T-helper 1 cell treated with Interleukin-12 subunit alpha and Interleukin-12 subunit beta and Interleukin-4 antibody, amounts not matched to agents 30 ng/mL and 1 ng/mL, for 36 hours (primary cell): Measurements from ENCODE around the gene SMARCD3. TPM values are rescaled to one million over a fixed set of nuclear protein-coding genes. Genes with fewer than 3 reads are reported as not detected.

Experiments
- intact Hi-C: fragments of 100-400 bp; cut with micrococcal nuclease; formaldehyde crosslinking; loops from one replicate; pipeline ENCODE4 v1.15.1; 2024
- total RNA-seq: library from RNA; stranded (reverse); gene quantifications from 2 replicates; pipeline ENCODE4 v1.2.3, GENCODE V29; 2022

SMARCD3 gene
- total RNA-seq, 1 donor from 2014 or later = 4.0 TPM

DNA sequence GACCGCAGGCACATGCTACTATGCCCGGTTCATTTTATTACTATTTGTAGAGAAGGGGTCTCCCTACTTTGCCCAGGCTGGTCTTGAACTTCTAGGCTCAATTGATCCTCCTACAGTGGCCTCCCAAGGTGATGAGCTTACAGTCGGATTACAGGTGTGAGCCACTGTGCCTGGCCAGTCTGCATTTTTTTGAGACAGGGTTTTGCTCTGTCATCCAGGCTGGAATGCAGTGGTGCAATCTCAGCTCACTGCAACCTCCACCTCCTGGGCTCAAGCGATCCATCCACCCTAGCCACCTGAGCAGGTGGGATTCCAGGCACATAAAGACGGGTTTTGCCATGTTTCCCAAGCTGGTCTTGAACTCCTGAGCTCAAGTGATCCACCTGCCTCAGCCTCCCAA, 35.9 kb downstream of the SMARCD3 start:
- intact Hi-C loops = no loop called here

DNA sequence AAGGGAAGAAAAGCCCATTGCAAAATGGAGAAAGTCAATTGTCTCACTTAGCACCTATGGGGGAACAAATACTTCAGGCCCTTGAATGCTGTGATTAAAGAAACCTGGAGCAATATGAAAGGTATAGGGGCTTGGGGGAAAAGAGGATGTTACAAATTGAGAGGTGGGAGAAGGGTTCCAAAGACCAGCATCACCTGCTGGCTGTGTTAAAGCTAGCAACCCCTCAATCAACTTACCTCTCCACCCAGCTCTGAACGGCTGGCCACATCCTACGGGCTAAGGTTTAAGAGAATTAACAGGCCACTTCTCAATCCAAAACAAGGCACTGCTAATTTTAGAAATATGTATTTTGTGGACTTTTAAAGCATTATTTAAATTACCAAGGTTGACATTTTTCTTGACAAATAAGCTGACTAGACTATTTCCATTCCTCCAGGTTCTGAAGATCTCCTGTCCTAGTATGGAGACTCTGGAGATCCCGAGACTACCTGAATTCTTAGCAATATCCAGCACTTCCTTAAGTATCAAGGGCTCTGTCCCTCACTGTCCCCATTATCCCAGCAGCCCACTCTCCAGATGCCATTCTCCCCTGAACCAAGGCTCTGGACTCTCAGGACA, 37.2 kb downstream of the SMARCD3 start:
- intact Hi-C loops = no loop called here

DNA sequence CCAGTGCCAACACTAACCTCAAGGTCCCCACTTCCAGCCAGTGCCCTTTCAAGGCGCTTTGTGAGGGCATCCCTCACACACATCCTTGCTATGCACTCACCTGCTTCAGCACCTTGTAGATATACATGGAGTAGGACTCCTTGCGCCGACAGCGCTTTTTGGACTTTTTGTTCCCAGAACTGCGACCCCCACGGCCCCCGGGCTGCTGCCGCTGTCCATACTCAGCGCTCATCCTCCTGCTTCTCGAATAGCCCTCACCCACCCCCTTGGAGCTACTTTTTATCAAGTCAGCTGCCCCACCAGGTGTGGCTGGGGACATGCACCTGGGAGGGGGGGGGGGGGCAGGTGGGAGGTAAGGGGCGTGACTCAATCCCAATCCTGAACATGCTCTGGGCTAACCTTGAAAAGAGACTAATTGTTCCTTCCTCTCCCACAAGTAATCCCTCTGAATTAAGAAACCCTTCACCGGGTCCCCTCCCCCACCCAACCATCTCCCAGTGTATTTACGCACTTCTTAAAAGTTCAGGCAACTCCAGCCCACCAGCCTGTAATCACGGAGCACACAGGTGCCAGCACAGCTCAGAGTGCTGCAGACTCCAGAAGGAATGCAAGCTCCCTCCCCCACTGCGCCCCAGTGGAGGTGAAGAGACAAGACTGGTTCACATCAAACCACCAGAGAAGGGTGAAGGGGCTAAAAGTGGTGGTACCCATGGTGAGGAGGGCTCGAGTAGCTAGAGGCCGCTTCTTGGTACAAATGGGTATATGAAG, 38.2 kb downstream of the SMARCD3 start, which contains the start of gene H2BK1:
H2BK1 (minus strand) TSS at position 402 of the 768 bp plus-strand sequence; CDS start at position 232, 170 bp downstream.
- intact Hi-C loops = no loop called here

DNA sequence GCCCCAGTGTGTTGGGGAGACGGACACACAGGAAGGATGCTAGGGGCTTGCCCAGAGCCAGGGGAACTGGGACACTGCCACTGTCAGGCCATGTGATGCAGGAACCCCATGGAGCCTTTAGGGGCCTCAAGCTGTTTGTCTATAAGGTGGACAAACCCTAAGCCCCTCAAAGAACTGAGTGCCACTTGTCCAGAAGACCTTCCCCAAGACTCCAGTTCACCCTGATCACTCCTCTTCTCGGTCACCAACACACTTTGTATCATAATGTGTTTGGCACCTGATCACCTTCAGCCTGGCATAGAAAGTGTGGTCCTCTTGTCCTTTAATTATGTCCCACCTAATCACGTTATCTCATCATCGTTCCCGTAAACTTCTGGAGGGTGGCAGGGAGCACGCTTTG, 38.9 kb downstream of the SMARCD3 start:
- intact Hi-C loops = no loop called here

GRCh38 chr7:151208253-151208862, 40.1 kb downstream of the SMARCD3 start:
- intact Hi-C loops = no loop called here

GRCh38 chr7:151207804-151208203, 40.7 kb downstream of the SMARCD3 start:
- intact Hi-C loops = no loop called here

DNA sequence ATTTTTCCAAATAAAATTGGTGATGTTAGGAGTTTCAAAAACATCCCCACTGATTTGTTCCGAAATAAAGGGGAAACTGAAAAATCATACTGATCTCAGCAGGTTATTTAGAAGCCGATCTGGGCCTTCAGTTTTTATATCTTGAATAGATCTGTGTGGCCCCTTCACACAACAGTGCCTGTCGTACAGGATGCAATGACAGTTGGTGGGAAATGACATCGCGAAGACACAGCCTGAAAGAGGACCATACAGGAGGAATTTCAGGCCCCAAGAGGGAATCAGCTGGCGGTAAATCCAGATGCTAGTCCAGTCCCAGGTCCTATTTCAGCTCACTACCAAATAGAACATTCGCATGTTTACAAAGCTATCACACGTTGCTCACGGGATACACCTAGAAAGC, 41.2 kb downstream of the SMARCD3 start:
- intact Hi-C loops = no loop called here

GRCh38 chr7:151206914-151207313, 41.6 kb downstream of the SMARCD3 start:
- intact Hi-C loops = no loop called here

DNA sequence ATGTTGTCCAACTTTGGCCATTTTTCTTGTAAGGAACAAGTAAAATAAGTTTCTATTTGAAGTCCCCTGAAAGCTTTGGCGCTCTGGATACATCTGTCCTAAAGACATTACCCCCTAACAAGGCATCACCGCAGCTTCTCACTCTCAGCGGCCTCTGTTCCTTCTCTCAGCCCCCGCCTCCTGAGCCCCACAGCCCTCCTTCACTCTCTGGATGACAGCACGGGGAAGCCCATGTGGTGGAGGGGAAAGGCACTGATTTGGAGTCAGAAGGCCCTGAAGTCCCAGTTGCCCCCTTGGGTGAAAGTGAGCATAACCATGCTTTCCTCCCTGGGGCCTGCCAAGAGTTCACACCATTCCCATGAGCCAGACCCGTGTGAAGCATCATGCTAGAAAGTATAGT, 42.8 kb downstream of the SMARCD3 start:
- intact Hi-C loops = no loop called here

GRCh38 chr7:151204383-151205032, 44.0 kb downstream of the SMARCD3 start:
- intact Hi-C loops = no loop called here

DNA sequence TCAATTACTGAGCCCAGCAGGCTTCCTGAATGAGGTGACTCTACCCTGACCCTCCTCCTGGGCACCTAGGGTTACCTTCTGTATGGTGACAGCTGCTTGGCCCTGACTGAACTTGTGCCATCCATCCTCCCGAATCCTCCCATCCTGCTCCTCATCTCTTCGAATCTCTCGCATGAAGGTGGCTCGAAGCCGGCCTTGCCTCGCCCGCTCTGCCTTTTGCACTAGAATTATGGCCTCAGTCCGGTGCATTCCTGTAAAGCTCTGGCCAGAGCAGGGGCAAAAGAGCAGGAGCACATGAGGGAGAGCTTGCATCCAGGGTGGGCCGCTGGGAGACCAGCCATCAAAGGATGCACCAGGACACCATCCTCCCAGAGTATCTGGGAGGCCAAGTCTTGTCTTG, 45.7 kb downstream of the SMARCD3 start:
- intact Hi-C loops = no loop called here

DNA sequence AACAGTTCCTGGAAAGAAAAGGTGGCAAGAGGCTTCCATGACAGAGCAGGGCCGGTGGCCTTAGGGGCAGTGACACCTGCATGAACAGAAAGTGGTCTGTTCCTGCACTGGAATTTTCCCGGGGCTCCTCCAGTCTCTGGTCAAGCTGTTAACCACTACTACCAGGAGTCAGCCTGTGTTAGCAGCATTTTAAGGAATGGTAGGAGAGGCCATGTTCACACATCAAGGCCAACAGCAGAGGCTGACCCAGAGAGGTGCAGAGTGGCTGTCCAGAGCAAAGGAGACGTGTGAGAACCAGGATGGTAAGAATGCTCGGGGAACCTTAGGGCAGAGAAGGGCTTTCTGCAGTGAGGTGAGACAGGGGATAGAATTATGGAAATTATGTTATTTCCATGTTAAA, 46.7 kb downstream of the SMARCD3 start:
- intact Hi-C loops = no loop called here

DNA sequence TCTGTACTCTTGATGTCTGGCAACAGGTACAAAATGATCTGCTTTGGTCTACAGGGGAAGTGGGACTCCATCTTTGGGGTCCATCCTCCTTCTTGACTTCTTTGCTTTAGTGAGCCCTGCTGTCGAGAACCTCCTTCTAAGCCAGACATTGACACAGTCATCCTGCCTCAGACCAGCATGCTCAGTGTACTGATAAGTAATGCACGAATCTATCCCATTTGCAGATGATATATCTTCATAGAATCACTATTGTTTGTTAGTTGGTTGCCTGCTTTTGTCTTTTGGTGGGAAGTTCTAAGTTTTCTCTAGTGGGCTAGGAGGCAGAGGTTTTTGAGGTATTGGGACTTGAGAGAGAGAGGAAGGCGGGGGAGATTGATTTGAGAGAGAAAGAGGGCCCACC, 47.1 kb downstream of the SMARCD3 start:
- intact Hi-C loops = no loop called here

GRCh38 chr7:151198945-151199848, 49.3 kb downstream of the SMARCD3 start:
- intact Hi-C loops = no loop called here

DNA sequence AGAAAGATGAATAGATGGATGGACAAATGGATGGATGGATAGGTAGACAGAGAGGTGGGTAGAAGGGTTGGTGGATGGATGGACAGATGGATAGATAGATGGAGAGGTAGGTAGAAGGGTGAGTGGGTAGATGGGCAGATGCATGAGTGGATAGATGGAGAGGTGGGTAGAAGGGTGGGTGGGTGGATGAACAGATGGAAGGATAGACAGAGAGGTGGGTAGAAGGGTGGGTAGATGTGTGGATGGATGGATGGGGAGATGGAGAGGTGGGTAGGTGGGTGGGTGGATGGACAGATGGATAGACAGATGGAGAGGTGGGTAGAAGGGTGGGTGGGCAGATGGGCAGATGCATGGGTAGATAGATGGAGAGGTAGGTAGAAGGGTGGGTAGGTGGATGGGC, 50.6 kb downstream of the SMARCD3 start:
- intact Hi-C loops = no loop called here

- intact Hi-C loops = no loop called here
Observed at GRCh38 chr7:151195616-151196450, 52.7 kb downstream of the SMARCD3 start.

- intact Hi-C loops = no loop called here
Observed at GRCh38 chr7:151194188-151194587, 54.3 kb downstream of the SMARCD3 start.

GRCh38 chr7:151193203-151193978, 55.1 kb downstream of the SMARCD3 start:
- intact Hi-C loops = no loop called here

DNA sequence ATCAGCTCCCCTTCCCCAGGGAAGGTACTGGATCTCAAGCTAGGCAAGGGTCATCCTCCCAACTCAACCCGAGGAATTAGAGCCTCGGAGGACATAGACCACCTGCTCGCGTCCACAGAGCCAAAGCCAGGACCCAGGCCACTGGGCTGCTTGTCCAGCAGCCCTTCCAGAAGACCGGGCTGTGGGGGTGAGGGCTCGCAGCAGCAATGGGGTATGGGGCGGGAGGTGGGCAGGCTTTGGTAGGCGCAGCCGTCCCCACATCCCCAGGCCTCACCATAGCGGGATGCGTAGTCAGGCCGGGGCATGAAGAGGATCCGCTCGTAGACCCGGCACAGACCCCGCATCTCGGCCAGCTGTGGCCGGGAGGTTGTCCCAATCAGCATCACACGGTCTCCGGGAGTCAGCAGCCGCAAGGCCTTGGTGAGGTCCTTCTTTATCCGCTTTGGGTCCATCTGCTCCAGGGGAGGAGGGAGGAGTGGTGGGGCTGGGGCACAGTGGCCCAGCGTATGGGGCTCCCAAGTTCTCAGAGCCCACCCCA, 56.4 kb downstream of the SMARCD3 start:
- intact Hi-C loops = no loop called here
